AG09309 (cell line): ENCODE measurements around the gene SIK2.

ENCODE experiments used
- DNase-seq: peaks from one replicate; pipeline ENCODE4 v3.0.0-alpha.2; 2010; ENCODE audit warnings: low read depth
- H3K4me3 ChIP-seq: 2 replicates; pipeline ENCODE4 v1.5.1; 2011; ENCODE audit warnings: mild to moderate bottlenecking, low read depth, low read length, moderate library complexity; ENCODE audit not compliant: control insufficient read depth
- CTCF ChIP-seq: IDR thresholded peaks from 2 replicates; pipeline ENCODE4 v1.5.1; 2011; ENCODE audit warnings: mild to moderate bottlenecking, low read depth, low read length, inconsistent platforms; ENCODE audit not compliant: insufficient read depth, control insufficient read depth; ENCODE audit errors: missing control alignments

Gene SIK2

GRCh38 chr11:111635706-111636045, 33.4 kb downstream of the SIK2 start:
- DNase-seq, result no peak
- TF ChIP-seq CTCF, result no peak
- H3K4me3 ChIP-seq, result no peak overlapping the region

- TF ChIP-seq CTCF, result no peak
- DNase-seq, result no peak
- no peak overlapping the region for H3K4me3 ChIP-seq
Observed at GRCh38 chr11:111637885-111638284, 35.6 kb downstream of the SIK2 start.

GRCh38 chr11:111639226-111639925, 37.1 kb downstream of the SIK2 start:
- H3K4me3 ChIP-seq, result no peak overlapping the region
- TF ChIP-seq CTCF, result no peak
- DNase-seq, result no peak

GRCh38 chr11:111641339-111642015, 39.2 kb downstream of the SIK2 start:
- no peak overlapping the region for H3K4me3 ChIP-seq
- no peak for TF ChIP-seq CTCF

GRCh38 chr11:111642542-111642941, 40.3 kb downstream of the SIK2 start:
- no peak overlapping the region for H3K4me3 ChIP-seq
- no peak for DNase-seq
- no peak for TF ChIP-seq CTCF

More at GRCh38 chr11:111641339-111642015, 39.2 kb downstream of the SIK2 start:
- DNase-seq, result no peak

GRCh38 chr11:111644922-111645321, 42.7 kb downstream of the SIK2 start:
- no peak for TF ChIP-seq CTCF
- DNase-seq, result no peak
- no peak overlapping the region for H3K4me3 ChIP-seq
